Upper lobe of right lung (tissue), 1 donor: ENCODE data around the gene NPFFR1. TPM values are rescaled to one million over a fixed set of nuclear protein-coding genes. Genes with fewer than 3 reads are reported as not detected.
A peak's percentile ranks its signal among the peaks of the same experiment; 100 is the strongest.
"Not testable (repeated sequence)": the region's sequence is repeated elsewhere in the genome, so short reads cannot be mapped to it uniquely, and the experiment has no call there.

Experiments used
- ATAC-seq: fragments of 200-7000 bp; cut with Tn5 transposase; one replicate; pipeline ENCODE4 v1.9.1; 2020; ENCODE audit warnings: mild to moderate bottlenecking, moderate library complexity
- DNase-seq: peaks from one replicate; pipeline ENCODE4 v3.0.0-alpha.2; 2020
- H3K27ac ChIP-seq: fragments of 200-600 bp; one replicate; pipeline ENCODE4 v1.8.0; 2022
- H3K27me3 ChIP-seq: fragments of 200-600 bp; one replicate; pipeline ENCODE4 v1.8.0; 2022; ENCODE audit warnings: mild to moderate bottlenecking
- H3K36me3 ChIP-seq: fragments of 200-600 bp; one replicate; pipeline ENCODE4 v1.8.0; 2022
- H3K4me1 ChIP-seq: fragments of 200-600 bp; one replicate; pipeline ENCODE4 v1.8.0; 2022
- H3K4me3 ChIP-seq: fragments of 200-600 bp; one replicate; pipeline ENCODE4 v1.8.0; 2022; ENCODE audit warnings: mild to moderate bottlenecking
- H3K9me3 ChIP-seq: fragments of 200-600 bp; one replicate; pipeline ENCODE4 v1.8.0; 2022
- CTCF ChIP-seq: fragments of 200-600 bp; IDR thresholded peaks from one replicate; pipeline ENCODE4 v1.8.0; 2022; ENCODE audit warnings: antibody characterized with exemption
- intact Hi-C: fragments of 100-400 bp; cut with DNase I; formaldehyde crosslinking; loops from one replicate; pipeline ENCODE4 v1.11.0; 2022
- total RNA-seq: library from RNA; stranded (reverse); fragmentation: NEBNext Ultra II Directional; extraction: Animal tissue kit (Norgen Biotek cat#: 25700); gene quantifications from one replicate; pipeline ENCODE4 v1.2.1, GENCODE V29; 2021
- donor health status: DM: no; HTN: yes; CAD: no; lungs with severe emphysema.

The NPFFR1 gene
- total RNA-seq, 1 donor from 2014 or later = 1.1 TPM

GRCh38 chr10:70232155-70232858 lies 51.5 kb downstream of the NPFFR1 start:
- H3K4me3 ChIP-seq = peak overlapping the region; percentile 79
- no peaks in the 10 kb centered on the region for H3K36me3 ChIP-seq
- H3K27ac ChIP-seq = peak overlapping the region; percentile 82
- H3K27me3 ChIP-seq = no peaks in the 10 kb centered on the region
- TF ChIP-seq CTCF = no peak
- DNase-seq (peak; percentile 79), ATAC-seq (peak; percentile 42)
- intact Hi-C loops = no loop called here
- H3K4me1 ChIP-seq = peaks cover 27% of the 10 kb centered on the region
- H3K9me3 ChIP-seq = no peaks in the 10 kb centered on the region

DNA sequence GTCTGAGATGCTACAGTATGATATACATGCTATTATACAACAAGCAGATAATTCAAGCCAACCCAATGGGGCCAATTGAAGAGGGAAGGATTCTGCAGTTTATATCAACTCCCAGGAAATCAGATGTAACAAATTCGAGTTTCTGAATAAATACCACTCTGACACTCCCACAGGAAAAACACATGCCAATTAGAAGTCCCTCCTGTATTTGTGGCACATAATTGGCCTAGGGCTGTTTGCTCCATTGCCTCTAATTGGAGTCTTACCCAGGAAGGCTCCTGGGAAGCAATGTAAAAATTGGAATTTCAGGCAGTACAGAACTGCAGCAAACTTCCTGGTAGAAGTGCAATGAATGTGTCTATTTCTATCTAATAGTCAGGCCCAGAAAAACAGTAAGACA lies 55.3 kb downstream of the NPFFR1 start:
- TF ChIP-seq CTCF = no peak

DNA sequence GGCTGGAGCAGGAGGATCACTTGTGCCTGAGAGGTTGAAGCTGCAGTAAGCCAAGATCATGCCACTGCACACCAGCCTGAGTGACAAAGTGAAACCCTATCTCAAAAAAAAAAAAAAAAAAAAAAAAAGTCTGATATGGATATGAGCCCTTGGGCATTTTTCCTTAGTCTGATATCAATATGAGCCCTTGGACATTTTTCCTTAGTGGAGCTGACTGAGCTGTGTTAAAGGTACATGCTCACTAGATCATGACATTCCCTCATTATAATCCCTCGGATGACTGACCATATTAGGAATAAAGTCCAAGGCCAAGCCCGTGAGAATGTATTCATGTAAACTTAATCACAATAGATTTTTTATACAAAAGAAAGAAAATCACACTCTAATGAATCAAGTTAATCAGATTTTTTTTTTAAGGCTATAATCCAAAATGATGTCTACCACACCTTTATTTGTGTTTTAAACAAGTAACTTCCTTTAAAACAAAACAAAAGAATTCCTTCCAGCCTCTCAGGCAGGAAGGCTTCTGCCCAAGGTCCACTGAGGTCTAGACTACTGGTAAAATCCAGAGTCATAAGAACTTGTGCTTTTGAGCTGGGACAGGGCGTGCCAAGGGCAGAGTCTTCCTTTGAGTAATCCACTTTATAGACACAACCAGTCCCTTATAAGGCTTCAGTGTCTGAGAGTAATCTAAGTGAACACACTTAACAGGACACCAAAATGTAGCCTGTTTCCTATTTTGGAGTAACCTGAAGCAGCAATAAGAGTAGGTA lies 56.1 kb downstream of the NPFFR1 start:
- TF ChIP-seq CTCF = no peak
- Histone ChIP-seq H3K27ac (no peak overlapping the region), H3K4me3 (no peak overlapping the region), H3K9me3 (no peaks in the 10 kb centered on the region), H3K4me1 (peaks cover 23% of the 10 kb centered on the region), H3K27me3 (no peaks in the 10 kb centered on the region), H3K36me3 (no peaks in the 10 kb centered on the region)
- DNase-seq (no peak), ATAC-seq (peak; percentile 52)
- intact Hi-C loops = loop anchor here (5.0 kb wide), 1 partner anchor 135 kb away; no protein-coding TSS in a partner anchor

More for the DNA sequence above, 55.3 kb downstream of the NPFFR1 start:
- H3K4me1 ChIP-seq = peaks cover 23% of the 10 kb centered on the region
- H3K4me3 ChIP-seq = no peak overlapping the region
- DNase-seq (no peak), ATAC-seq (no peak)
- H3K36me3 ChIP-seq = no peaks in the 10 kb centered on the region
- intact Hi-C loops = loop anchor here (5.0 kb wide), 1 partner anchor 134 kb away; no protein-coding TSS in a partner anchor
- H3K27me3 ChIP-seq = no peaks in the 10 kb centered on the region
- H3K9me3 ChIP-seq = no peaks in the 10 kb centered on the region
- no peak overlapping the region for H3K27ac ChIP-seq

- intact Hi-C loops = no loop called here
These were observed 60.1 kb downstream of the NPFFR1 start for GRCh38 chr10:70223728-70224127.

GRCh38 chr10:70222811-70223447 lies 60.9 kb downstream of the NPFFR1 start:
- H3K4me3 ChIP-seq, H3K27ac ChIP-seq, H3K27me3 ChIP-seq, ATAC-seq, H3K9me3 ChIP-seq, intact Hi-C loops, H3K36me3 ChIP-seq, DNase-seq, H3K4me1 ChIP-seq: not testable (repeated sequence)

More at GRCh38 chr10:70223728-70224127, 60.1 kb downstream of the NPFFR1 start:
- Histone ChIP-seq H3K4me1 (peaks cover 16% of the 10 kb centered on the region), H3K9me3 (no peaks in the 10 kb centered on the region), H3K4me3 (no peak overlapping the region), H3K27ac (no peak overlapping the region), H3K36me3 (peaks cover under 1% of the 10 kb centered on the region), H3K27me3 (no peaks in the 10 kb centered on the region)
- no peak for TF ChIP-seq CTCF
- ATAC-seq (no peak), DNase-seq (no peak)
